Neural progenitor cell (in vitro differentiated cells): Measurements from ENCODE around the gene MED13. TPM values are rescaled to one million over a fixed set of nuclear protein-coding genes. Genes with fewer than 3 reads are reported as not detected.
"Not testable (repeated sequence)": the region's sequence is repeated elsewhere in the genome, so short reads cannot be mapped to it uniquely, and the experiment has no call there.

Source experiments
- DNase-seq: peaks from one replicate; pipeline ENCODE4 v3.0.0-alpha.2; 2016; ENCODE audit warnings: low spot score
- H2AFZ ChIP-seq: fragments of 200-600 bp; sonication (generic); replicated peaks from 2 replicates; pipeline ENCODE4 v1.6.1; 2016; ENCODE audit warnings: antibody characterized with exemption
- H3F3A ChIP-seq: fragments of 200-600 bp; sonication (generic); 2 replicates; pipeline ENCODE4 v1.6.1; 2016; ENCODE audit warnings: antibody characterized with exemption, low read depth
- H3K27ac ChIP-seq: fragments of 200-600 bp; sonication (generic); 2 replicates; pipeline ENCODE4 v1.5.1; 2016; ENCODE audit warnings: mild to moderate bottlenecking
- H3K27me3 ChIP-seq: fragments of 200-600 bp; sonication (generic); 2 replicates; pipeline ENCODE4 v1.6.1; 2016; ENCODE audit warnings: mild to moderate bottlenecking, moderate library complexity
- H3K36me3 ChIP-seq: fragments of 200-600 bp; sonication (generic); 2 replicates; pipeline ENCODE4 v1.5.1; 2016
- H3K4me1 ChIP-seq: fragments of 200-600 bp; sonication (generic); 2 replicates; pipeline ENCODE4 v1.6.1; 2016; ENCODE audit warnings: mixed run types
- H3K4me2 ChIP-seq: fragments of 200-600 bp; sonication (generic); 2 replicates; pipeline ENCODE4 v1.6.1; 2016
- H3K4me3 ChIP-seq: fragments of 200-600 bp; sonication (generic); 2 replicates; pipeline ENCODE4 v1.5.1; 2016
- H3K79me2 ChIP-seq: fragments of 200-600 bp; sonication (generic); 2 replicates; pipeline ENCODE4 v1.6.1; 2016; ENCODE audit warnings: low read depth
- H3K9ac ChIP-seq: fragments of 200-600 bp; sonication (generic); 2 replicates; pipeline ENCODE4 v1.6.1; 2016
- H3K9me3 ChIP-seq: fragments of 200-600 bp; sonication (generic); 2 replicates; pipeline ENCODE4 v1.5.1; 2016; ENCODE audit warnings: low read depth
- H4K20me1 ChIP-seq: fragments of 200-600 bp; sonication (generic); 2 replicates; pipeline ENCODE4 v1.6.1; 2016; ENCODE audit warnings: low read depth
- H3K27ac Mint-ChIP-seq: 3 replicates; pipeline ENCODE4 v1.8.0; 2021; ENCODE audit warnings: mixed read lengths
- H3K27me3 Mint-ChIP-seq: 2 replicates; pipeline ENCODE4 v1.8.0; 2022; ENCODE audit warnings: low read depth, mild to moderate bottlenecking, inconsistent platforms, moderate library complexity, mixed read lengths; ENCODE audit not compliant: insufficient read depth
- H3K36me3 Mint-ChIP-seq: 3 replicates; pipeline ENCODE4 v1.8.0; 2021; ENCODE audit warnings: mixed read lengths
- H3K4me1 Mint-ChIP-seq: 3 replicates; pipeline ENCODE4 v1.8.0; 2021; ENCODE audit warnings: mixed read lengths
- H3K4me3 Mint-ChIP-seq: 3 replicates; pipeline ENCODE4 v1.8.0; 2021; ENCODE audit warnings: mild to moderate bottlenecking, moderate library complexity, mixed read lengths
- H3K9me3 Mint-ChIP-seq: 3 replicates; pipeline ENCODE4 v1.8.0; 2020; ENCODE audit warnings: mixed read lengths
- CTCF ChIP-seq: fragments of 200-600 bp; sonication (generic); IDR thresholded peaks from 2 replicates; pipeline ENCODE4 v1.5.1; 2017; ENCODE audit warnings: antibody characterized with exemption, mild to moderate bottlenecking
- EZH2 ChIP-seq: fragments of 200-600 bp; sonication (generic); IDR thresholded peaks from 2 replicates; pipeline ENCODE4 v1.6.1; 2017; ENCODE audit warnings: antibody characterized with exemption, mild to moderate bottlenecking, moderate library complexity
- EZH2phosphoT487 ChIP-seq: fragments of 200-600 bp; sonication (generic); IDR thresholded peaks from 2 replicates; pipeline ENCODE4 v1.6.1; 2017; ENCODE audit warnings: antibody characterized with exemption
- total RNA-seq: library from RNA; depleted of rRNA; stranded (reverse); fragments of >200 nt; gene quantifications from 2 replicates; pipeline ENCODE4 v1.2.3, GENCODE V29; 2015; ENCODE audit warnings: low replicate concordance

Gene MED13
- total RNA-seq, 1 donor from 2014 or later: 59.9 TPM

DNA sequence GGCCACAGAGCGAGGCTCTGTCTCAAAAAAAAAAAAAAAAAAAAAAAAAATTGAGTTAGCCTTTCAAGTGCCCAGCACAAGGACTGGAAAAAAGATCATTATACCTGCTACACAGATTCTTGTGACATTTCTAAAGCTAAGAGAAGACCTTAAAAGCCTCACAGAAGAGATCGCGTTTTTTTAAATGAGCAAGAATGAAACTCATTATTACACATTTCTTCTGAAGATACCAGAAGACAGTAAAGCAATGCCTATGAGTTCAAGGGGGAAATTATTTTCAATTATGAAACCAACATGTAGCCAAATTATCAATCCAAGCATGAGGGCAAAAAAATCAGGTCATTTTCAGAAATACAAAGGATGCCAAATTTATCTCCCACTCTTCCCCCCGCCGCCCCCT lies 56.8 kb downstream of the MED13 start:
- Histone ChIP-seq H3K4me3 (no peak overlapping the region), H3K79me2 (peaks cover 94% of the 10 kb centered on the region), H3K4me2 (no peak overlapping the region), H3F3A (peaks cover 2% of the 10 kb centered on the region), H3K27me3 (no peaks in the 10 kb centered on the region), H3K36me3 (peaks cover 45% of the 10 kb centered on the region), H3K4me1 (no peaks in the 10 kb centered on the region), H2AFZ (no peak overlapping the region), H3K9ac (no peak overlapping the region), H3K9me3 (no peaks in the 10 kb centered on the region), H3K27ac (no peak overlapping the region), H4K20me1 (peaks cover 7% of the 10 kb centered on the region)
- no peaks in the 10 kb centered on the region for H3K4me1 Mint-ChIP-seq
- peaks cover 54% of the 10 kb centered on the region for H3K36me3 Mint-ChIP-seq
- DNase-seq: no peak
- H3K4me3 Mint-ChIP-seq: no peak overlapping the region
- no peak for TF ChIP-seq EZH2phosphoT487
- TF ChIP-seq CTCF: no peak
- TF ChIP-seq EZH2: no peak
- no peaks in the 10 kb centered on the region for H3K27me3 Mint-ChIP-seq
- peaks cover 2% of the 10 kb centered on the region for H3K9me3 Mint-ChIP-seq
- no peak overlapping the region for H3K27ac Mint-ChIP-seq

DNA sequence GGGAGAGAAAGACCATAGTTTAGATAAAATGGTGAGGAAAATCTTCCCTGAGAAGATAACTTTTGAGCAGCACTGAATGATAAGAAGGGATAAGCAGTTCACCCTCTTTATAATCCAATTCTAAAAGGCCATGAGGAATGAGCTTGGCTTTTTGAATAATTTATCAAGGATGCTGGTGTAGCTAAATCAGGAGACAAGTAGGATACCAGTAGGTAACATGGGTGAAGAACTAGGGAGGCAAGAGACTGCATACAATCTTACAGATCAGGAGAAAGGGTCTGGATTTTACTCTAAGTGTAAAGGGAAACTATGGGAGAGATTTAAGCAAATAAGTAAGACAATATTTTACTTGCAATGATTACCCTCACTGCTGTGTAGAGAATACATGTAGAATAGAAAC lies 60.7 kb downstream of the MED13 start:
- peaks cover 40% of the 10 kb centered on the region for H3K36me3 Mint-ChIP-seq
- Histone ChIP-seq H3K27ac (no peak overlapping the region), H3K9ac (no peak overlapping the region), H3K79me2 (peaks cover 100% of the 10 kb centered on the region), H3K36me3 (peaks cover 23% of the 10 kb centered on the region), H3K27me3 (no peaks in the 10 kb centered on the region), H3K9me3 (no peaks in the 10 kb centered on the region), H4K20me1 (peaks cover 34% of the 10 kb centered on the region), H3F3A (peaks cover 2% of the 10 kb centered on the region), H3K4me3 (no peak overlapping the region), H3K4me1 (no peaks in the 10 kb centered on the region), H2AFZ (no peak overlapping the region), H3K4me2 (no peak overlapping the region)
- no peak overlapping the region for H3K4me3 Mint-ChIP-seq
- H3K27ac Mint-ChIP-seq: no peak overlapping the region
- H3K9me3 Mint-ChIP-seq: peaks cover 2% of the 10 kb centered on the region
- DNase-seq: no peak
- TF ChIP-seq EZH2phosphoT487 (no peak), EZH2 (no peak), CTCF (no peak)
- H3K27me3 Mint-ChIP-seq: no peaks in the 10 kb centered on the region
- no peaks in the 10 kb centered on the region for H3K4me1 Mint-ChIP-seq

DNA sequence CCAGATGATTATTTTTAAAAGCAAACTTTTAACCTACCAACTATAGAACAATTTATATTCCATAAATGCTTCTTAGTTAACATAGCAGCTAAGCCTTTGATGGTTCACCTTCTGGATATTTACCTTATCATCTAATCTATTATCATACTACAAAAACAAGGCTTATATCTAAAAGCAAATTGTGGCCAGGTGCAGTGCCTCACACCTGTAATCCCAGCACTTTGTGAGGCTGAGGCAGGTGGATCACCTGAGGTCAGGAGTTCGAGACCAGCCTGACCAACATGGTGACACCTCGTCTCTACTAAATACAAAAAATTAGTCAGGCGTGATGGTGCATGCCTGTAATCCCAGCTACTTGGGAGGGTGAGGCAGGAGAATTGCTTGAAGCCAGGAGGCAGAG lies 61.9 kb downstream of the MED13 start:
- H3K4me1 Mint-ChIP-seq, H3K27ac ChIP-seq, H3K4me3 Mint-ChIP-seq, H3K9me3 ChIP-seq, H3K4me3 ChIP-seq, H3K27ac Mint-ChIP-seq, H3F3A ChIP-seq, H3K4me2 ChIP-seq, H2AFZ ChIP-seq, H3K9me3 Mint-ChIP-seq, DNase-seq, H3K27me3 ChIP-seq, H3K27me3 Mint-ChIP-seq, H3K9ac ChIP-seq, H3K4me1 ChIP-seq: not testable (repeated sequence)
- H3K36me3 Mint-ChIP-seq: peaks cover 29% of the 10 kb centered on the region
- peaks cover 100% of the 10 kb centered on the region for H3K79me2 ChIP-seq
- peaks cover 45% of the 10 kb centered on the region for H4K20me1 ChIP-seq
- H3K36me3 ChIP-seq: peaks cover 11% of the 10 kb centered on the region

DNA sequence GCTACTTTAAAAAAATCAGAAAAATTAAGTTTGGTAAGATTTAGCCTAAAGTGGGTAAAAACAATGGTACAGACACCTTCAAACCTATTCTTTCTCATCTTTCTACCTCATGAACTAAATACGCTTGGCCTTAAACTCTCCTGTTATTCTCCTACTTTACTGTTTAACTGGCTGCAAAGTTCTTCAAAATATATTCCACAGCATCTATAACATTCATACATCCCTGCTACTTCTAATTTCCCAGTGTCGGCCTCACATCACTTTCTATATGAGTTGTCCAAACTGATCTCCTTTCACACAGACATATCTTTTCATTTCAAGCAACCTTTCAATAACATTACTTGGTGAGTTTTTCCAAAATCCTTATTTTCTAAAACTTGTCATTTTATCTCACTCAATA lies 64.0 kb downstream of the MED13 start:
- Mint-ChIP-seq H3K4me1 (no peaks in the 10 kb centered on the region), H3K27ac (no peak overlapping the region), H3K27me3 (no peaks in the 10 kb centered on the region), H3K9me3 (no peaks in the 10 kb centered on the region), H3K4me3 (no peak overlapping the region), H3K36me3 (peaks cover 20% of the 10 kb centered on the region)
- H3K9me3 ChIP-seq: no peaks in the 10 kb centered on the region
- no peak overlapping the region for H2AFZ ChIP-seq
- peaks cover 97% of the 10 kb centered on the region for H3K79me2 ChIP-seq
- TF ChIP-seq EZH2 (no peak), CTCF (no peak)
- DNase-seq: no peak
- H3K4me2 ChIP-seq: no peak overlapping the region
- H3K27ac ChIP-seq: no peak overlapping the region
- H4K20me1 ChIP-seq: peaks cover 53% of the 10 kb centered on the region
- H3K36me3 ChIP-seq: peaks cover 11% of the 10 kb centered on the region
- no peak overlapping the region for H3K9ac ChIP-seq
- H3K4me1 ChIP-seq: no peaks in the 10 kb centered on the region
- H3K4me3 ChIP-seq: no peak overlapping the region
- H3F3A ChIP-seq: peaks cover 2% of the 10 kb centered on the region
- no peaks in the 10 kb centered on the region for H3K27me3 ChIP-seq
